ENCODE results near the gene ST7.

- TF ChIP-seq EGR1 (IDR thresholded peaks at IDR 0.05; ENCODE audit: borderline replicate concordance, low read depth, low read length) (no peak), POLR2A (IDR thresholded peaks at IDR 0.05; ENCODE audit: control extremely low read depth in 1 of 2, low read depth in 2 of 2, low read length in 2 of 2) (no peak)
Observed at GRCh38 chr7:117186218-117187010, 233.1 kb downstream of the ST7 start.

All from H1 (cell line).